ENCODE measurements around the gene SBF2.
"Not testable (repeated sequence)": the region's sequence is repeated elsewhere in the genome, so short reads cannot be mapped to it uniquely, and the experiment has no call there.

SBF2 gene

DNA sequence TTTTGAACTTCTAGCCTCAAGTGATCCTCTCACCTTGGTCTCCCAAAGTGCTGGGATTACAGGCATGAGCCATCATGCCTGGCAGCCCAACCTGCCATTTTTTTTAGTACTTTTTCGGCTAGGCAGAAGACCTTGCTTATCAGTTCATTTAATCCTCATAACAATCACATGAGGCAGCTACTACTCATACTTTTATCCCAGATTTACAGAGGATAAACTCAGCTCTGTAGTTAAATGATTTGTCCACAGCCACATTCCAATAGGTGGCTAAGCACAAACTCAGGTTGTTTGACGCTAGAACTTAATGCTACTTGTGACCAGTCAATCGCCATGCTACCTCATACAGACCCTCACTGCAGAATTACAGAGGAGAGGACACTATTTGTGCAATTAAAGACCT lies 28.1 kb downstream of the SBF2 start:
- no peak for DNase-seq (ENCODE audit: low read depth)

DNA sequence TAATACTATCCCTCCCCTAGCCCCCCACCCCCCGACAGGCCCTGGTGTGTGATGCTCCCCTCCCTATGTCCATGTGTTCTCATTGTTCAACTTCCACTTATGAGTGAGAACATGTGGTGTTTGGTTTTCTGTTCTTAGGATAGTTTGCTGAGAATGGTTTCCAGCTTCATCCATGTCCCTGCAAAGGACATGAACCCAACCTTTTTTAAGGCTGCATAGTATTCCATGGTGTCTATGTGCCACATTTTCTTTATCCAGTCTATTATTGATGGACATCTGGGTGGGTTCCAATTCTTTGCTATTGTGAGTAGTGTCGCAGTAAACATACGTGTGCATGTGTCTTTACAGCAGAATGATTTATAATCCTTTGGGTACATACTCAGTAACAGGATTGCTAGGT lies 29.3 kb downstream of the SBF2 start:
- DNase-seq (ENCODE audit: low read depth), result not testable (repeated sequence)

GRCh38 chr11:10263929-10264328 lies 30.1 kb downstream of the SBF2 start:
- peak; percentile 69 for DNase-seq (ENCODE audit: low read depth)

DNA sequence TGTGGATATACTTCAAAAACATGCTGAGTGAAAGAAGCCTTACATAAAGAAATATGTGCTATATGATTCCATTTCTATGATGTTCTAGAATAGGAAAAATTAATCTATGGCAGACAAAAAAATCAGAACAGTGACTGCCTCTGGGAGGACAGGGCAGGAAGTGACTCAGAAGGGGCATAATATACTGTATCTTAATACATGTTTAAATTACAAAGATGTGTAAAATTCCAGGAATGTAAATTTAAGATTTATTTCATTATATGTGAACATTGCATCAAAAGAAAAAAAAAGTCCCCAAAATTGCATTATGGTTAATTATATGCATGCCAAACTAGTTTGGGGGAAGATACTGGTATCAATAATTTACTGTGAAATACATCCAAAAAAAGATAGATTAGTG lies 32.2 kb downstream of the SBF2 start:
- peak; percentile 63 for DNase-seq (ENCODE audit: low read depth)

DNA sequence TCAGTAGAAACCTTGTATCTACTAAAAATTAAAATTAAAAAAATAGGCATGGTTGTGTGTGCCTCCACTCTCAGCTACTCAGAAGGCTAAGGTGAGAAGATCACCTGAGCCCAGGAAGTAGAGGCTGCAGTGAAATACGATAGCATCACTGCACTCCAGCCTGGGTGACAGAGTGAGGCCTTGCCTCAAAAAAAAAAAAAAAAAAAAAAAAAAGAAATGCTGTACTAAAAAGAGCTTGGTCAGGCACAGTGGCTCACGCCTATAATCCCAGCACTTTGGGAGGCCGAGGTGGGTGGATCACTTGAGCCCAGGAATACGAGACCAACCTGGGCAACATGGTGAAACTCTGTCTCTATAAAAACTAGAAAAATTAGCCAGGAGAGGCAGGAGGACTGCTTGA lies 36.5 kb downstream of the SBF2 start:
- no peak for DNase-seq (ENCODE audit: low read depth)

- DNase-seq (ENCODE audit: low read depth), result no peak
These were observed 38.5 kb downstream of the SBF2 start for GRCh38 chr11:10255388-10256125.

GRCh38 chr11:10249448-10250131 lies 44.4 kb downstream of the SBF2 start:
- peak; percentile 91 for DNase-seq (ENCODE audit: low read depth)

- DNase-seq (ENCODE audit: low read depth), result no peak
These were observed 47.0 kb downstream of the SBF2 start for GRCh38 chr11:10247011-10247410.

GRCh38 chr11:10243896-10244575 lies 50.0 kb downstream of the SBF2 start:
- DNase-seq (ENCODE audit: low read depth), result no peak

GRCh38 chr11:10236840-10237239 lies 57.2 kb downstream of the SBF2 start:
- DNase-seq (ENCODE audit: low read depth), result no peak

GRCh38 chr11:10233581-10233980 lies 60.4 kb downstream of the SBF2 start:
- peak; percentile 88 for DNase-seq (ENCODE audit: low read depth)

- no peak for DNase-seq (ENCODE audit: low read depth)
These were observed 61.3 kb downstream of the SBF2 start for GRCh38 chr11:10232756-10233155.

DNA sequence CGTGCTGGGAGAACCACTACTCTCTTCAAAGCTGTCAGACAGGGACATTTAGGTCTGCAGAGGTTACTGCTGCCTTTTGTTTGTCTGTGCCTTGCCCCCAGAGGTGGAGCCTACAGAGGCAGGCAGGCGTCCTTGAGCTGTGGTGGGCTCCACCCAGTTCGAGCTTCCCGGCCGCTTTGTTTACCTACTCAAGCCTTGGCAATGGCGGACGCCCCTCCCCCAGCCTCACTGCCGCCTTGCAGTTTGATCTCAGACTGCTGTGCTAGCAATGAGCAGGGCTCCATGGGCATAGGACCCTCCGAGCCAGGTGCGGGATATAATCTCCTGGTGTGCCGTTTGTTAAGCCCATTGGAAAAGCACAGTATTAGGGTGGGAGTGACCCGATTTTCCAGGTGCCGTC lies 62.2 kb downstream of the SBF2 start:
- not testable (repeated sequence) for DNase-seq (ENCODE audit: low read depth)

DNA sequence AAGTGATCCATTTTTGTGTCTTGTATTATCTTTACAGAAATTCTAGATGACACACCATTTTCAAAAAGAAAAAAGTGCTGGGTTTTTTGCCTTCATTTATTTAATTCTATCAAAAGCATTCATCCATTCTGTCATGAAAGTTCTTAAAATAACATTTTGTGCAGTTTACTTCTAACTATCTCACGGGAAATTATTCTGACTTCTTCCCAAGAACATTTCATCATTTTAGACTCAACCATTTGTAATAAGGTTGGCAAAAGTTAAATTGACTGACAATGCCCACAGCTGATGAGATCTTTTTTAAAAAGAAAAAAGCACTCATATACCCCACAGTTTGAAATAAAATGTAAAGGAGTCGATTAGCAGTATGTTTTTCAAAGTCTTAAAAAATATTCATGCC lies 68.5 kb downstream of the SBF2 start:
- DNase-seq (ENCODE audit: low read depth), result no peak

GRCh38 chr11:10222399-10222798 lies 71.6 kb downstream of the SBF2 start:
- DNase-seq (ENCODE audit: low read depth), result no peak

- DNase-seq (ENCODE audit: low read depth), result no peak
These were observed 72.7 kb downstream of the SBF2 start for GRCh38 chr11:10221342-10221741.

DNA sequence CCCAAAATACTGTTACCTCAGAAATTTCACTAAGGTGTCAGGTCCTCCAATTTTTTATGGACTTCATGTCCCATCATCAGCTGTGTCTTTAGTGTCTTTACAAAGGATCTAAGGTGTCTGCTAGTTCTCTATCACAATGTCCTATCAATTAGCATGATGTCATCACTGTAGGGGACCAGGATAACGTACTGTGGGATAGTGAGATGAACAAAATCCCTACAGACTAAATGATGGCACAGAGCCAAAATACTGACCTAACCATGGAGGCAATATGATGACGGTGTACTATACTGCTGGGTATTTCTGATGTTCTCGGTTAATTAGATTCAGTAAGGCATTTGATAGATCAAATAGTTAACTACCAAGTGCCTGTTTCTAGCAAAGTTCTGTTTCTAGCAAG lies 82.5 kb downstream of the SBF2 start:
- DNase-seq (ENCODE audit: low read depth), result no peak

GRCh38 chr11:10209326-10209725 lies 84.7 kb downstream of the SBF2 start:
- DNase-seq (ENCODE audit: low read depth), result no peak

GRCh38 chr11:10208131-10208575 lies 85.9 kb downstream of the SBF2 start:
- DNase-seq (ENCODE audit: low read depth), result peak; percentile 67

DNA sequence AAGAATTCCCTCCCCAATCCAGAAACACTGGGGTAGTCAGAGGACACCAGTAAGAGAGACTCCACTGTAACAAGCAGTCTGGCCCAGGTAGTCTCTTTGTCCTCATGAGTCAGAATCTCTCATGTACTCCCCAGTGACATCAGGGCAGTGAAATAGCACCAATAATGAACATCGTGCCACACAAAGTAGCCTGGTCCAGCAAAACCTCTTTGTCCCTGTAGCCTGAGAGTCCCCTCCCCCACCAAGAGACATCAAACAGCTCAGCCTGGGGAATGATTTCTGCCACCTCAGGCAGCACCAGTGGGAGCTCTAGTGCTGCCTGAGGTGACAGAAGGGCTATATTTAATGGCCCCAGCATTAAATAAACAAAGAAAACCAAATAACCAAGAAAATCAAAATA lies 88.1 kb downstream of the SBF2 start:
- DNase-seq (ENCODE audit: low read depth), result no peak

GRCh38 chr11:10204021-10204420 lies 90.0 kb downstream of the SBF2 start:
- no peak for DNase-seq (ENCODE audit: low read depth)

DNA sequence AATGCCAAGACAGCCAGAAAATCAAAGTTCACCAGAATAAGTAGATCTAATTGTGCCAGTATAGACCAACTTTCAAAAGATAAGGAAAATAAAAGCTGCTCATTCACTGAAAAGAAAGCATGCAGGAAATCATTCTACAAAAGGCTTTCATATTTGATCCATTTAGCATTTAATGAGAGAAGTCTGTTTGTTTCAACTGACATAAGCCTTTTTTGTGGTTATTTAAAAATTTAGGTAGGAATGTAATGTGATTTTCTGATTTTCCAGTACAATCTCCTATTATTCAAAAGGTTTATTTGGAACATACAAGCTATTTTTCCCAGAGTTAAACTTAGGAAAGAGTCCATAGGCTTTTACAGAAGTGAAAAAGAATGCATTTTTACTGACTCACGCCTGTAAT lies 92.7 kb downstream of the SBF2 start:
- no peak for DNase-seq (ENCODE audit: low read depth)

DNA sequence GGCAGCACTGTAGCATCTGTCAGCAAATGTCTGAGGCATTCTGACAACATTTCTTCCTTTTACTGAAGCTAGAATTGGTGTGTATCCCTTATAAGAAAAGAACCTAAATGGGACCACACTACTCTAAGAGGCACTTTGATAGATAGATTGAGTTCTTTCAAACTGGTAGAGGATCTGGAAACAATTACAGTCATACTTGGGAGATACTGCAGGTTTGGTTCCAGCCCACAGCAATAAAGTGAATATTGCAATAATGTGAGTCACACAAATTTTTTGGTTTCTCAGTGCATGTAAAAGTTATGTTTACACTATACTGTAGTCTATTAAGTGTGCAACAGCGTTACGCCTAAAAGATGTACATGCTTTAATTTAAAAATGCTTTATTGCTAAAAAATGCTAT lies 96.9 kb downstream of the SBF2 start:
- peak; percentile 58 for DNase-seq (ENCODE audit: low read depth)

All from HS-5 (cell line).